ENCODE data around the gene SLC2A4. TPM values are rescaled to one million over a fixed set of nuclear protein-coding genes. Genes with fewer than 3 reads are reported as not detected.

Gene SLC2A4
- total RNA-seq, 4 donors from 2014 or later: 144 to 197 (median 157) TPM

- H3K27me3 ChIP-seq: no peaks in the 10 kb centered on the region
- WGBS: under 1% methylated on average over 31 of the region's 39 CpGs
- intact Hi-C loops (cut with DNase I): no loop called here
- H3K4me3 ChIP-seq: peak overlapping the region; percentile 69 to 99 (median 94)
- H3K9me3 ChIP-seq: no peaks in the 10 kb centered on the region
- no peak for TF ChIP-seq POLR2A (IDR thresholded peaks at IDR 0.05; ENCODE audit: low read depth)
- TF ChIP-seq EP300 (IDR thresholded peaks at IDR 0.05): no peak
- no peak for TF ChIP-seq POLR2AphosphoS5 (IDR thresholded peaks at IDR 0.05)
- peaks cover 13 to 37% (median 32%) of the 10 kb centered on the region in 4 donors for H3K36me3 ChIP-seq
- peak overlapping the region; percentile 89 to 97 (median 96) for H3K27ac ChIP-seq (replicated peaks in 1 of 4)
- no peak for DNase-seq (ENCODE audit: extremely low spot score)
- peaks cover 37 to 63% (median 61%) of the 10 kb centered on the region in 4 donors for H3K4me1 ChIP-seq
Measured at GRCh38 chr17:7238420-7239090, 43.0 kb upstream of the SLC2A4 start.

DNA sequence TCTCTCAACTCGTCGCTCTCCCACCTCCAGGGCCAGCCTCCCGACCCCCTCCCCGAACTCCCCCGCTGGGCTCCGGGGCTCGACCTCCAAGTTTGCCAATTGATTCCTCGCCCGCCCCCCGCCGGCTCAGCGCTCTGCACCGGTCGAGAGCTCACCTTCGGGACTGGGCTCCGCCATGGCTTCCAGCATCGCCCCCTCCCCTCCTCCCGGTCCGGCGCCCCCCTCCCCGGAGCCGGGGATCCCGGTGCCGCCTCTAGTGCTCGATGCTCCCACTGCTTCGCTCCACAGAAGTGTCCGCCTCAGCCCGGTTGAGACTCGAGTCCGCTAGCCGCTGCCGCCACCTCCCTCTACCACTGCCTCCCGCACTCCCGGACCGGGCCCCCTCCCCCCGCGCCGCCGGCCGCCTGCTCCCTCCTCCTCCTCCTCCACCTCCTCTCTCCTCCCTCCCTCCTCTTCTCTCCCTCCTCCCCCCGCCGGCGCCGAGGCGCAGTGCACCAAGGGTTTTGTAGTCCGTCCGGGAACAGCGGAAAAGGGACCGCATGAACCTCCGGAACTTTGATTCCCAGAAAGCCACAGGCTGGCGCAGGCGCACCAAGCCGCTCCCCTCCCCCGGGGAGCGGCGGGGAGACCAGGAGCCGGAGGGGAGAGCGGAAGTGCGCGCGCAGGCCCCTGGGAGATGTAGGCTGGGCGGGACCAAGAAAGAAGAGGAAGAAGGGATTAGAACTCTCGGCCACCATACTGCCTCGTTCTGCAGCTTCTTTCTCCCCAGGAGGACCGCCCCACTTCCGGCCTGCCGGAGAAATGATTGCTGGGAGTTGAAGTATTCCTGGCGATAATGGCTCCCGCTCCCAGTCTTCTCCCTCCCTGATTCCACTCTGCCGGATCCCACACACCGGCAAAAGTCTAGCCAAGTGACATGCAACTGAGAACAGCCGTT, 42.2 kb upstream of the SLC2A4 start, which contains the start of gene PHF23:
PHF23 (minus strand) TSS at position 367 of the 937 bp plus-strand sequence; CDS start at position 189, 178 bp downstream.
- peaks cover 41 to 68% (median 65%) of the 10 kb centered on the region in 4 donors for H3K4me1 ChIP-seq
- peak within 1 kb of the TSS; percentile 97 to 99 (median 97) for H3K27ac ChIP-seq (replicated peaks in 1 of 4)
- peaks cover 19 to 44% (median 40%) of the 10 kb centered on the region in 4 donors for H3K36me3 ChIP-seq
- under 1% methylated on average over 56 of the region's 72 CpGs for WGBS
- no peak for TF ChIP-seq EP300 (IDR thresholded peaks at IDR 0.05)
- TF ChIP-seq POLR2A (IDR thresholded peaks at IDR 0.05; ENCODE audit: low read depth): peak; percentile 43
- peak; percentile 79 to 92 for TF ChIP-seq POLR2AphosphoS5 (IDR thresholded peaks at IDR 0.05)
- peak in 1 of 3 experiments; percentile 22 for TF ChIP-seq CTCF (IDR thresholded peaks at IDR 0.05)
- no peaks in the 10 kb centered on the region for H3K27me3 ChIP-seq
- intact Hi-C loops (cut with DNase I): no loop called here
- H3K9me3 ChIP-seq: no peaks in the 10 kb centered on the region
- peak; percentile 100 for DNase-seq (ENCODE audit: extremely low spot score)
- peak within 1 kb of the TSS; percentile 94 to 99 (median 96) for H3K4me3 ChIP-seq

- 57% methylated on average over 4 of the region's 4 CpGs for WGBS
- Histone ChIP-seq H3K4me1 (peaks cover 35 to 59% (median 56%) of the 10 kb centered on the region in 4 donors), H3K36me3 (peaks cover 25 to 52% (median 46%) of the 10 kb centered on the region in 4 donors), H3K27ac (replicated peaks in 1 of 4) (peak overlapping the region; percentile 97 to 99 (median 97)), H3K27me3 (no peaks in the 10 kb centered on the region), H3K9me3 (no peaks in the 10 kb centered on the region), H3K4me3 (peak overlapping the region in 3 of 4 donors; percentile 90 to 98 (median 94))
- no peak for DNase-seq (ENCODE audit: extremely low spot score)
- intact Hi-C loops (cut with DNase I): no loop called here
- TF ChIP-seq CTCF (IDR thresholded peaks at IDR 0.05) (no peak), POLR2A (IDR thresholded peaks at IDR 0.05; ENCODE audit: low read depth) (no peak), POLR2AphosphoS5 (IDR thresholded peaks at IDR 0.05) (no peak), EP300 (IDR thresholded peaks at IDR 0.05) (no peak)
Measured at GRCh38 chr17:7240375-7240774, 41.1 kb upstream of the SLC2A4 start.

DNA sequence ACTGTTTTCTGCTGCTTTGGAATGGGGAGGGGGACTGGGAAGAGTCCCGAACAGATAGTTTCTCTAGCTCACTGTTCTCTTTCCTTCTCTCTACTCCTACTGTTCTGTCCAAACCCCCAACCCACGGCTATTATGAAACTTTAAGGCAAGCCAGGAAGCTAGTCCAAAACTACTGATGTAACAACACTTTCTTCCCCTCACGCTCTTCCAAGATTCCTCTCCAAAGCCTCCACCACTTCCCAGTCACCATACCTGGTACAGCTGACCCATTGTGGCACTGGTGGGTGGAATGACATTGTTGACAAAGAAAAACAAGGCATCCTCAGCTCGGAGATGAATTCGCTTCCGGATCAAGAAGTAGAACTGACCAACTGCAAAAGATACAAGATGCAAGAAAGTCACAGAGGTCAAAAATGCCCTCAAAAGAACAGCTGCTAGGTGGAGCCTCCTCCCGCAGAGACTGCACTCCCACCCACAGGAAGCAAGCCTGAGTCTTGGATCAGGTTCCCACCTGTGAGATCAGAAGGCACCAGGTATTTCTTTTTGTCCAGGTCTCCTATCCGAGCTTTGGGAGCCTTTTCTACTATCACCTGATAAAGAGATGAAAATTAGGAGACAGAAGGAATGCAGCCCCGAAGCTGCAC, 40.3 kb upstream of the SLC2A4 start:
- H3K4me1 ChIP-seq: peaks cover 35 to 51% (median 48%) of the 10 kb centered on the region in 4 donors
- TF ChIP-seq POLR2AphosphoS5 (IDR thresholded peaks at IDR 0.05) (no peak), POLR2A (IDR thresholded peaks at IDR 0.05; ENCODE audit: low read depth) (no peak), CTCF (IDR thresholded peaks at IDR 0.05) (no peak), EP300 (IDR thresholded peaks at IDR 0.05) (no peak)
- intact Hi-C loops (cut with DNase I): no loop called here
- 40% methylated on average over 9 of the region's 9 CpGs for WGBS
- no peaks in the 10 kb centered on the region for H3K9me3 ChIP-seq
- H3K36me3 ChIP-seq: peaks cover 29 to 52% (median 46%) of the 10 kb centered on the region in 4 donors
- H3K27ac ChIP-seq (replicated peaks in 1 of 4): peak overlapping the region; percentile 97 to 99 (median 97)
- H3K27me3 ChIP-seq: no peaks in the 10 kb centered on the region
- DNase-seq (ENCODE audit: extremely low spot score): no peak
- peak overlapping the region; percentile 86 to 98 (median 92) for H3K4me3 ChIP-seq

Measured in esophagus muscularis mucosa (tissue), 4 donors.